HUES64 (cell line): Measurements from ENCODE around the gene MTMR12.
"Not testable (repeated sequence)": the region's sequence is repeated elsewhere in the genome, so short reads cannot be mapped to it uniquely, and the experiment has no call there.

Experiments
- H3K27ac ChIP-seq: 2 replicates; pipeline ENCODE4 v1.7.0; 2013; ENCODE audit warnings: low read depth, low read length, inconsistent platforms
- H3K27me3 ChIP-seq: 2 replicates; pipeline ENCODE4 v1.6.1; 2013; ENCODE audit warnings: mild to moderate bottlenecking, low read length; ENCODE audit not compliant: insufficient read depth
- H3K36me3 ChIP-seq: 2 replicates; pipeline ENCODE4 v1.6.1; 2013; ENCODE audit warnings: mild to moderate bottlenecking, low read length; ENCODE audit not compliant: insufficient read depth
- H3K4me1 ChIP-seq: 2 replicates; pipeline ENCODE4 v1.6.1; 2013; ENCODE audit warnings: mild to moderate bottlenecking, low read length, moderate library complexity; ENCODE audit not compliant: insufficient read depth
- H3K4me3 ChIP-seq: 2 replicates; pipeline ENCODE4 v1.5.1; 2013; ENCODE audit warnings: mild to moderate bottlenecking, low read length, moderate library complexity
- H3K9ac ChIP-seq: 2 replicates; pipeline ENCODE4 v1.6.1; 2013; ENCODE audit warnings: mild to moderate bottlenecking, low read depth, low read length
- H3K9me3 ChIP-seq: 2 replicates; pipeline ENCODE4 v1.6.1; 2013; ENCODE audit warnings: low read depth, low read length; ENCODE audit not compliant: insufficient read depth
- WGBS: fragments of 150-250, 120-280 bp; methylation state at CpG from one replicate; pipeline ENCODE4 v1.1.7; 2013; ENCODE audit warnings: missing lambda C conversion rate; 5-methylcytosine and 5-hydroxymethylcytosine counted together

MTMR12 gene

GRCh38 chr5:32323741-32324140, 11.0 kb upstream of the MTMR12 start:
- 83% methylated on average over 8 of the region's 8 CpGs for WGBS
- 0 out of 2 replicates have a peak, but pooled peaks cover 4% of the 10 kb centered on the region for H3K9me3 ChIP-seq
- H3K27ac ChIP-seq: no peak overlapping the region

GRCh38 chr5:32322882-32323281, 10.1 kb upstream of the MTMR12 start:
- no peak overlapping the region for H3K4me3 ChIP-seq
- no peak overlapping the region for H3K27ac ChIP-seq
- no peaks in the 10 kb centered on the region for H3K27me3 ChIP-seq
- 0 out of 2 replicates have a peak, but pooled peaks cover 4% of the 10 kb centered on the region for H3K9me3 ChIP-seq
- whole genome bisulfite sequencing: 97% methylated on average over 12 of the region's 12 CpGs
- H3K36me3 ChIP-seq: no peaks in the 10 kb centered on the region
- H3K4me1 ChIP-seq: no peaks in the 10 kb centered on the region
- H3K9ac ChIP-seq: no peak overlapping the region

More at GRCh38 chr5:32323741-32324140, 11.0 kb upstream of the MTMR12 start:
- Histone ChIP-seq H3K4me1 (no peaks in the 10 kb centered on the region), H3K36me3 (no peaks in the 10 kb centered on the region), H3K27me3 (no peaks in the 10 kb centered on the region), H3K4me3 (no peak overlapping the region), H3K9ac (no peak overlapping the region)

- H3K27ac ChIP-seq, H3K4me1 ChIP-seq, H3K36me3 ChIP-seq, H3K27me3 ChIP-seq, H3K9ac ChIP-seq, H3K4me3 ChIP-seq, H3K9me3 ChIP-seq: not testable (repeated sequence)
- WGBS: 93% methylated on average over 2 of the region's 2 CpGs
Observed at GRCh38 chr5:32321787-32322186, 9.0 kb upstream of the MTMR12 start.

- H3K27me3 ChIP-seq: no peaks in the 10 kb centered on the region
- H3K27ac ChIP-seq: no peak overlapping the region
- WGBS: 91% methylated on average over 10 of the region's 10 CpGs
- H3K36me3 ChIP-seq: no peaks in the 10 kb centered on the region
- H3K4me1 ChIP-seq: no peaks in the 10 kb centered on the region
- no peak overlapping the region for H3K9ac ChIP-seq
- H3K4me3 ChIP-seq: no peak overlapping the region
- H3K9me3 ChIP-seq: 0 out of 2 replicates have a peak, but pooled peaks cover 4% of the 10 kb centered on the region
Observed at GRCh38 chr5:32320576-32320975, 7.8 kb upstream of the MTMR12 start.

GRCh38 chr5:32319926-32320543, 7.3 kb upstream of the MTMR12 start:
- Histone ChIP-seq H3K4me1 (no peaks in the 10 kb centered on the region), H3K36me3 (no peaks in the 10 kb centered on the region), H3K9ac (no peak overlapping the region), H3K9me3 (0 out of 2 replicates have a peak, but pooled peaks cover 4% of the 10 kb centered on the region), H3K27ac (no peak overlapping the region), H3K27me3 (no peaks in the 10 kb centered on the region), H3K4me3 (no peak overlapping the region)
- 92% methylated on average over 7 of the region's 7 CpGs for WGBS

GRCh38 chr5:32319392-32319791, 6.7 kb upstream of the MTMR12 start:
- Histone ChIP-seq H3K27me3 (no peaks in the 10 kb centered on the region), H3K36me3 (no peaks in the 10 kb centered on the region), H3K4me1 (no peaks in the 10 kb centered on the region), H3K4me3 (no peak overlapping the region), H3K27ac (no peak overlapping the region), H3K9ac (no peak overlapping the region), H3K9me3 (0 out of 2 replicates have a peak, but pooled peaks cover 4% of the 10 kb centered on the region)
- WGBS: 79% methylated on average over 7 of the region's 7 CpGs

GRCh38 chr5:32317041-32317440, 4.3 kb upstream of the MTMR12 start:
- Histone ChIP-seq H3K4me1 (no peaks in the 10 kb centered on the region), H3K36me3 (no peaks in the 10 kb centered on the region), H3K4me3 (no peak overlapping the region), H3K27ac (no peak overlapping the region), H3K27me3 (no peaks in the 10 kb centered on the region), H3K9me3 (0 out of 2 replicates have a peak, but pooled peaks cover 4% of the 10 kb centered on the region), H3K9ac (no peak overlapping the region)
- WGBS: 88% methylated on average over 7 of the region's 7 CpGs

- Histone ChIP-seq H3K9ac (no peak overlapping the region), H3K36me3 (no peaks in the 10 kb centered on the region), H3K4me3 (no peak overlapping the region), H3K9me3 (no peaks in the 10 kb centered on the region), H3K27me3 (no peaks in the 10 kb centered on the region), H3K27ac (no peak overlapping the region), H3K4me1 (no peaks in the 10 kb centered on the region)
- 83% methylated on average over 8 of the region's 8 CpGs for WGBS
Observed at GRCh38 chr5:32315221-32316014, 2.7 kb upstream of the MTMR12 start.

GRCh38 chr5:32314658-32315057, 1.9 kb upstream of the MTMR12 start:
- Histone ChIP-seq H3K27me3 (no peaks in the 10 kb centered on the region), H3K4me1 (no peaks in the 10 kb centered on the region), H3K36me3 (no peaks in the 10 kb centered on the region), H3K4me3 (no peak overlapping the region), H3K27ac (no peak overlapping the region), H3K9ac (no peak overlapping the region), H3K9me3 (no peaks in the 10 kb centered on the region)
- 86% methylated on average over 5 of the region's 5 CpGs for WGBS

GRCh38 chr5:32314152-32314488, 1.4 kb upstream of the MTMR12 start:
- H3K4me1 ChIP-seq, H3K27ac ChIP-seq, H3K9ac ChIP-seq, H3K27me3 ChIP-seq, H3K4me3 ChIP-seq, H3K36me3 ChIP-seq, H3K9me3 ChIP-seq: not testable (repeated sequence)
- WGBS: 95% methylated on average over 10 of the region's 10 CpGs

- peak overlapping the region; percentile 78 for H3K9ac ChIP-seq
- under 1% methylated on average over 34 of the region's 34 CpGs for WGBS
- H3K36me3 ChIP-seq: peaks cover 2% of the 10 kb centered on the region; the same call in 1 of the 2 replicates
- H3K27me3 ChIP-seq: no peaks in the 10 kb centered on the region
- peak overlapping the region; percentile 73 for H3K4me3 ChIP-seq
- H3K9me3 ChIP-seq: no peaks in the 10 kb centered on the region
- peak overlapping the region; percentile 81; the same call in 1 of the 2 replicates for H3K27ac ChIP-seq
- no peaks in the 10 kb centered on the region for H3K4me1 ChIP-seq
Observed at GRCh38 chr5:32312197-32312594, 543 bp downstream of the MTMR12 start.
